ENCODE measurements around the gene CSTF3. TPM values are rescaled to one million over a fixed set of nuclear protein-coding genes. Genes with fewer than 3 reads are reported as not detected.
A peak's percentile ranks its signal among the peaks of the same experiment; 100 is the strongest.

The CSTF3 gene
- total and polyA plus RNA-seq, 8 donors: 23.5 to 64.4 (median 49.8) TPM

DNA sequence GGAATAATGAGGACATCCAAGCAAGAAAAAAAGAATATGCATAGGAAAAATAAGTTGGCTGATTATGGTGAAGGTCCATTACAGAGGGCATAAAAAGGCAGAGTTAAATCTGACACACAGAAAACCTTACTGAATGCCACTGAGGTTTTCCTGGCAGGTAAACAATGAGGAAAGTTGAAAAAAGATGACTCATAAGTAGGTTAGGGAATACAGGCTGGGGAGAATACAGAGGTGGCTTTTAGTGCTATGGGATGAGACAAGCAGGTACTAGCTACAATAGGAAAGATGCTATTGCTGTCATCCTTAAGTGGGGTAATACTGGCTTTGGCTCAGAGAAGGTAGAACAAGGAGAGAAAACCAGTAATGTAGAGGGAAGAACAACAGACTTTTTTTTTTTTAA lies 44.7 kb downstream of the CSTF3 start:
- Histone ChIP-seq H3K4me1 (no peaks in the 10 kb centered on the region), H3K9me3 (no peaks in the 10 kb centered on the region), H3K36me3 (no peaks in the 10 kb centered on the region), H3K27ac (no peak overlapping the region), H3K27me3 (no peaks in the 10 kb centered on the region), H3K4me3 (no peak overlapping the region)
- ATAC-seq (peak; percentile 29), DNase-seq (no peak)
- intact Hi-C loops (cut with DNase I): no loop called here
- TF ChIP-seq CTCF (IDR thresholded peaks at IDR 0.05): no peak

DNA sequence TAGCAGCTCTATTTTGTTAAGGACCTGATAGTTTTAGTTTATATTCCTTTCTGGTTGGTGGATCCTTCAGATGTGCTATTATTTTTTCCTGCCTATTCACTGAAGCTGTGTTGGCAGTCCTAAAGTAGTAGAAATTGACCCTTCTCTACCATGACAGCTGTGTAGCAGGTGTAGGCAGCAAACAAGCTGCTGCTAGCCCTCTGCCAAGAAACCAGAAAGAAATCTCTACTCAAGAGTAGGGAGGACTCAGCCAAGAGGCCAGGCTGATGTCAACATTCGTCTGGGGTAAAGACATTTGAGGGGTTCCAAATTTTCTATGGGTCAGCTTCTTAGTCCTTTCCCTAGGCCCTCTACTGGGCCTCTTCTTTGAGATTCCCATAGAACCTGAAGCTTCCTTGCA lies 51.2 kb downstream of the CSTF3 start:
- TF ChIP-seq CTCF (IDR thresholded peaks at IDR 0.05): no peak
- ATAC-seq (no peak), DNase-seq (no peak)
- Histone ChIP-seq H3K4me1 (no peaks in the 10 kb centered on the region), H3K36me3 (peaks cover 0 to 6% of the 10 kb centered on the region in 2 donors), H3K27me3 (no peaks in the 10 kb centered on the region), H3K4me3 (no peak overlapping the region), H3K9me3 (no peaks in the 10 kb centered on the region), H3K27ac (no peak overlapping the region)
- intact Hi-C loops (cut with DNase I): no loop called here

DNA sequence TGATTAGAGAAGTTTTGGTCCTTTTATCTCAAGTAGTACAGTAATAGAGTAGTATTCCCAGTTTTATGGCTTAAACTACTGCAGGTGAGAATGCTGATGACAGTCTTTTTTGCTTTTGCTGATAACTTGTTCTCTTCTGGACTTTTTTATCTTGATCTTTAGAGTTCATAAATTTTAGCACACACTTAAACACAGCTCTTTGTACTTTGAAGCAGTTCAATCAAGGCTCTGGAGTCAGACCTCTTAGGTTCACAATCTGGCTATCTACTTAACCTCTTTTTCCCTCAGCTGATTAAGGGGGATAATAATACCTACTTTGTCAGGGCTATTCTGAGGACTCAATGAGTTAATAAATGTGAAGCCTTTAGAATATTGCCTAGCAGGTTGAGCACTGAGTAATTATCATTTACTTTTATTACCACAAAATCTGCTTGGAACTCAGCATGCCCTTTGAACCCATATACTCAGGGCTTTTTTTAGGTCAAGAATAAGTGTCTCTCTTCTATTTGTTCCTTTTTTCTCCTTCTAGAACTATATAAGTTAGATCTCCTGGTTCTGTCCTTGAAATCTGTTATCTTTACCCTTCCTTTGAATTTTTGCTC lies 51.9 kb downstream of the CSTF3 start:
- H3K4me3 ChIP-seq: no peak overlapping the region
- peaks cover 0 to 13% of the 10 kb centered on the region in 2 donors for H3K36me3 ChIP-seq
- no peak for ATAC-seq
- no peak for DNase-seq
- H3K27ac ChIP-seq: no peak overlapping the region
- intact Hi-C loops (cut with DNase I): no loop called here
- no peaks in the 10 kb centered on the region for H3K9me3 ChIP-seq
- H3K27me3 ChIP-seq: no peaks in the 10 kb centered on the region
- TF ChIP-seq CTCF (IDR thresholded peaks at IDR 0.05): no peak
- H3K4me1 ChIP-seq: no peaks in the 10 kb centered on the region

GRCh38 chr11:33103836-33104235 lies 57.4 kb downstream of the CSTF3 start:
- Histone ChIP-seq H3K4me3 (no peak overlapping the region), H3K27ac (no peak overlapping the region), H3K27me3 (no peaks in the 10 kb centered on the region), H3K36me3 (peaks cover 0 to 64% of the 10 kb centered on the region in 2 donors), H3K4me1 (no peaks in the 10 kb centered on the region), H3K9me3 (no peaks in the 10 kb centered on the region)
- TF ChIP-seq CTCF (IDR thresholded peaks at IDR 0.05): no peak
- intact Hi-C loops (cut with DNase I): no loop called here
- ATAC-seq: no peak
- no peak for DNase-seq

- no peaks in the 10 kb centered on the region for H3K4me1 ChIP-seq
- ATAC-seq: no peak
- H3K4me3 ChIP-seq: no peak overlapping the region
- no peak for DNase-seq
- no peaks in the 10 kb centered on the region for H3K27me3 ChIP-seq
- H3K36me3 ChIP-seq: peaks cover 0 to 65% of the 10 kb centered on the region in 2 donors
- H3K27ac ChIP-seq: no peak overlapping the region
- no peaks in the 10 kb centered on the region for H3K9me3 ChIP-seq
- TF ChIP-seq CTCF (IDR thresholded peaks at IDR 0.05): no peak
- intact Hi-C loops (cut with DNase I): no loop called here
Observed at GRCh38 chr11:33094157-33094556, 67.1 kb downstream of the CSTF3 start.

All from left lung (tissue), 10 donors.